Activated naive CD8-positive, alpha-beta T cell treated with anti-CD3 and anti-CD28 coated beads, Interleukin-2, amount 50 U/mL, for 24 hours (primary cell): ENCODE results near the gene ADCY1.

Experiments
- ATAC-seq: fragments of 150-1000 bp; cut with Tn5 transposase; one replicate; pipeline ENCODE4 v1.10.0; 2021
- DNase-seq: peaks from one replicate; pipeline ENCODE4 v3.0.0; 2021
- H3K27ac Mint-ChIP-seq: one replicate; pipeline ENCODE4 v1.8.0; 2021; ENCODE audit warnings: mild to moderate bottlenecking, mixed read lengths
- H3K27me3 Mint-ChIP-seq: one replicate; pipeline ENCODE4 v1.8.0; 2021; ENCODE audit warnings: mixed read lengths
- H3K36me3 Mint-ChIP-seq: one replicate; pipeline ENCODE4 v1.8.0; 2021; ENCODE audit warnings: low read depth, mixed read lengths
- H3K4me1 Mint-ChIP-seq: one replicate; pipeline ENCODE4 v1.8.0; 2021; ENCODE audit warnings: mixed read lengths
- H3K4me3 Mint-ChIP-seq: one replicate; pipeline ENCODE4 v1.8.0; 2021; ENCODE audit warnings: mild to moderate bottlenecking, moderate library complexity, mixed read lengths
- H3K9me3 Mint-ChIP-seq: one replicate; pipeline ENCODE4 v1.8.0; 2021; ENCODE audit warnings: mixed read lengths

The ADCY1 gene

GRCh38 chr7:45687721-45688120 is 113.6 kb downstream of the ADCY1 start:
- Mint-ChIP-seq H3K36me3 (no peaks in the 10 kb centered on the region), H3K27ac (no peak overlapping the region), H3K9me3 (no peaks in the 10 kb centered on the region), H3K4me3 (no peak overlapping the region), H3K4me1 (no peaks in the 10 kb centered on the region), H3K27me3 (no peaks in the 10 kb centered on the region)
- no peak for ATAC-seq
- no peak for DNase-seq

GRCh38 chr7:45688382-45688781 is 114.2 kb downstream of the ADCY1 start:
- DNase-seq (no peak), ATAC-seq (no peak)
- Mint-ChIP-seq H3K4me3 (no peak overlapping the region), H3K27ac (no peak overlapping the region), H3K9me3 (no peaks in the 10 kb centered on the region), H3K27me3 (no peaks in the 10 kb centered on the region), H3K4me1 (no peaks in the 10 kb centered on the region), H3K36me3 (no peaks in the 10 kb centered on the region)

- Mint-ChIP-seq H3K4me1 (no peaks in the 10 kb centered on the region), H3K36me3 (no peaks in the 10 kb centered on the region), H3K4me3 (no peak overlapping the region), H3K9me3 (no peaks in the 10 kb centered on the region), H3K27ac (no peak overlapping the region), H3K27me3 (no peaks in the 10 kb centered on the region)
- ATAC-seq (no peak), DNase-seq (no peak)
Measured at GRCh38 chr7:45689011-45689796, 115.0 kb downstream of the ADCY1 start.

GRCh38 chr7:45689797-45690761 is 115.9 kb downstream of the ADCY1 start:
- H3K4me3 Mint-ChIP-seq, result no peak overlapping the region

GRCh38 chr7:45690762-45691150 is 116.6 kb downstream of the ADCY1 start:
- H3K27ac Mint-ChIP-seq, result no peak overlapping the region
- H3K27me3 Mint-ChIP-seq, result no peaks in the 10 kb centered on the region
- ATAC-seq (no peak), DNase-seq (no peak)
- H3K4me1 Mint-ChIP-seq, result no peaks in the 10 kb centered on the region
- H3K4me3 Mint-ChIP-seq, result no peak overlapping the region
- no peaks in the 10 kb centered on the region for H3K36me3 Mint-ChIP-seq
- no peaks in the 10 kb centered on the region for H3K9me3 Mint-ChIP-seq

More at GRCh38 chr7:45689797-45690761, 115.9 kb downstream of the ADCY1 start:
- no peaks in the 10 kb centered on the region for H3K4me1 Mint-ChIP-seq
- no peak for ATAC-seq
- no peaks in the 10 kb centered on the region for H3K27me3 Mint-ChIP-seq
- no peaks in the 10 kb centered on the region for H3K36me3 Mint-ChIP-seq
- no peak for DNase-seq
- no peak overlapping the region for H3K27ac Mint-ChIP-seq
- H3K9me3 Mint-ChIP-seq, result no peaks in the 10 kb centered on the region

DNA sequence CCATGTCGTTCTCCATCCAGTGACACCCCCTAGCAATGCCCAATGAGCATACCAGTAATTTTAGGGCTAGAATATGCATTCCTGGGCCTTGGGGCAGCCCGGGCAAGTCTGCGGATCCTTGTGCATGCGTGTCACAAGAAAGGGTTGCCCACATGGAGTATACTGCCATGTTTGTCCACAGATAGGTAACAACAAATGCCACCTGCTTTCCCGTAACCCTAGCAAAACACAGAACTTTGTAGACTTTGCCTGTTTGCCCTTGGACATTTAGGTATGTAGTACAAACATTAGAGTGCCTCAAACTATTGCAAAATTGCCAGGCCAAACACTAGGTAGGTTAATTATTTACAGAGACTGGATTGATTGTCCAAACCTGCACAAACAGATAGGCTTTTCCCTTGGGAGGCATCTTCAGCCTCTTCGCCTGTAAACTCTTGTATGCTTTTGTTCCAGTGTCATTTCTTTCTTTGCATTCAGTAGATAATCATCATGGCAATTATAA is 117.0 kb downstream of the ADCY1 start:
- no peak for ATAC-seq
- Mint-ChIP-seq H3K9me3 (no peaks in the 10 kb centered on the region), H3K36me3 (no peaks in the 10 kb centered on the region), H3K4me1 (no peaks in the 10 kb centered on the region), H3K27ac (no peak overlapping the region), H3K27me3 (no peaks in the 10 kb centered on the region), H3K4me3 (no peak overlapping the region)
- no peak for DNase-seq

- no peak overlapping the region for H3K4me3 Mint-ChIP-seq
- DNase-seq (no peak), ATAC-seq (no peak)
- no peaks in the 10 kb centered on the region for H3K36me3 Mint-ChIP-seq
- H3K27ac Mint-ChIP-seq, result no peak overlapping the region
- H3K4me1 Mint-ChIP-seq, result no peaks in the 10 kb centered on the region
- no peaks in the 10 kb centered on the region for H3K9me3 Mint-ChIP-seq
- no peaks in the 10 kb centered on the region for H3K27me3 Mint-ChIP-seq
Measured at GRCh38 chr7:45692031-45692430, 117.9 kb downstream of the ADCY1 start.

- Mint-ChIP-seq H3K4me1 (no peaks in the 10 kb centered on the region), H3K27ac (no peak overlapping the region), H3K9me3 (no peaks in the 10 kb centered on the region), H3K4me3 (no peak overlapping the region), H3K27me3 (no peaks in the 10 kb centered on the region), H3K36me3 (no peaks in the 10 kb centered on the region)
- no peak for DNase-seq
- no peak for ATAC-seq
Measured at GRCh38 chr7:45695249-45695995, 121.3 kb downstream of the ADCY1 start.

DNA sequence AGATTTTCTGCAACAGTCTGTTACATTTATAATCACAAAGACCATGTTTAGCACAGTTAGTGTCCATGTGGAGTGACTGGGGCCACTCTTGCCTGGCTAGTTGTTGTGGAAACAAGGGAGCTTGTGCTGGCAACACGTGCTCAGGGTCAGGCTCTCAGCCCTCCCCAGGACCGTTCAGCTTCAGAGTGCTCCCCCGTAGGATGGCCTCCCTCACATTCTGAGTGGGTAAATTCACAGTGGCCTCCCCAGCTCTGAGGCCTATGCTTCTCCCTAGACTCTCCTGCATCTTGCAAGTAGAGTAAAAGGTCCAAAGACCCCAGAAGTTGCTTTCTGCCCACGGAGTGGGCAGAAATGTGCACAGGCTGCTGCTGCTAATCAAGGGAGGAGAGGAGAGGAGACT is 122.3 kb downstream of the ADCY1 start:
- Mint-ChIP-seq H3K36me3 (no peaks in the 10 kb centered on the region), H3K9me3 (no peaks in the 10 kb centered on the region), H3K4me3 (no peak overlapping the region), H3K27me3 (no peaks in the 10 kb centered on the region), H3K4me1 (no peaks in the 10 kb centered on the region), H3K27ac (no peak overlapping the region)
- no peak for DNase-seq
- ATAC-seq, result no peak

- ATAC-seq (no peak), DNase-seq (no peak)
- peaks cover 3% of the 10 kb centered on the region for H3K27me3 Mint-ChIP-seq
- no peak overlapping the region for H3K27ac Mint-ChIP-seq
- no peaks in the 10 kb centered on the region for H3K4me1 Mint-ChIP-seq
- no peaks in the 10 kb centered on the region for H3K9me3 Mint-ChIP-seq
- no peak overlapping the region for H3K4me3 Mint-ChIP-seq
- H3K36me3 Mint-ChIP-seq, result no peaks in the 10 kb centered on the region
Measured at GRCh38 chr7:45697576-45698136, 123.5 kb downstream of the ADCY1 start.

GRCh38 chr7:45698303-45699014 is 124.3 kb downstream of the ADCY1 start:
- DNase-seq (no peak), ATAC-seq (no peak)
- Mint-ChIP-seq H3K27me3 (peaks cover 5% of the 10 kb centered on the region), H3K36me3 (no peaks in the 10 kb centered on the region), H3K4me1 (no peaks in the 10 kb centered on the region), H3K27ac (no peak overlapping the region), H3K9me3 (no peaks in the 10 kb centered on the region), H3K4me3 (no peak overlapping the region)

GRCh38 chr7:45699015-45699309 is 124.8 kb downstream of the ADCY1 start:
- Mint-ChIP-seq H3K9me3 (no peaks in the 10 kb centered on the region), H3K27ac (no peak overlapping the region), H3K4me3 (no peak overlapping the region), H3K27me3 (peaks cover 8% of the 10 kb centered on the region), H3K4me1 (no peaks in the 10 kb centered on the region), H3K36me3 (no peaks in the 10 kb centered on the region)
- DNase-seq (no peak), ATAC-seq (no peak)

DNA sequence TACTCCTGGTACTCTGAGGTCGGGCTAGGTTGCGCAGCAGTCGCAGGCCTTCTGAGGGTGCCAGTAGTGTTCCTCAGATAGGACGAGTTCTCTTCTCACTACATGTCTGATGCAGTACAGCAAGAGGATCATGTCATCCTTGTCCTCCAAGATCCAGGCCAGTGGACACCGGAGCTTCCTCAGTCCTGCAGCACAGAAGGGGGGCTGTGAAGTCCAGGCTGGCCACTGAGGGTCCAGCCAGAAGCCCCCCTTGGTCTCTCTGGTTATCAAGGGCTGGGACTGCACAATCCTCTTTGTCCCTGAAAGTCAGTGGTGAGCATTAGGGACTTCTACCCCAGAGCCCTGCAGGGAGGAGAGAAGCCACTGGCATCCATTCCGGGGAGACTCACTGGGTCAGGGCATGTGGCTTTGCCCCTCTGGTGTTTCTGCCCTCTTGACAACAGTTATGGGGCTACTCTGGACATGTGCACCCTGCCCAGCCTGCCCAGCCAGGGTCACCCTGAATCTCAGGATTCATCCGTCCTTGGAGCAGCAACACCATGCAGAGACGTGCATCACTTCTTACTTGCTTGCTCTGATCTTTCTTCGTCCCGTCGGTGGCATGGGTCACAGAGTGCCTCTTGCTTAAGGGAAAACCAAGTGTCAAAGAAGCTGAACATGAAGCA is 125.7 kb downstream of the ADCY1 start:
- H3K4me3 Mint-ChIP-seq, result no peak overlapping the region
- no peak overlapping the region for H3K27ac Mint-ChIP-seq

More for the DNA sequence above, 125.7 kb downstream of the ADCY1 start:
- Mint-ChIP-seq H3K27me3 (peaks cover 8% of the 10 kb centered on the region), H3K4me1 (no peaks in the 10 kb centered on the region), H3K36me3 (no peaks in the 10 kb centered on the region), H3K9me3 (no peaks in the 10 kb centered on the region)
- DNase-seq (no peak), ATAC-seq (no peak)
